ENCODE data around the gene LCP2. TPM values are rescaled to one million over a fixed set of nuclear protein-coding genes. Genes with fewer than 3 reads are reported as not detected.
"Not testable (repeated sequence)": the region's sequence is repeated elsewhere in the genome, so short reads cannot be mapped to it uniquely, and the experiment has no call there.

LCP2 gene
- polyA plus RNA-seq, 3 donors from 2014 or later, result 87.1 to 276 (median 99.3) TPM

DNA sequence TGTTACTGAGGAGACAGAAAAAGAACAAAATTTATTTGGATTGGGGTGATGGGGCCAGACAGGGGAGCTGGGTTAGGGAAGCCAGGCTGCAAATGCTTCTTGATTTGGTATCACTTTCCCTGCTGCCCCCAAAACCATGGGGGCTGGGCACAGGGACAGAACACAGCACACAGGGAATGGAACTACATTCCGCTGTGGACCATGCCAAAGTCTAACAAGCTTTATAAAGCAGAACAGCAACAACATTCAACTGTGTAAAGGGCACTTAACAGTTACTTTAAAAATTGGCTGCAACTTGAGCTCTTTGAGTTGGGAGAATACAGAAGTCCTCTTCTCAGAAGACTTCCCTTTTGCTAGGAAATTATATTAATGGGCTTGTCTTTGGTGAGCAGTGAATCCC, 41.0 kb downstream of the LCP2 start:
- peak overlapping the region; percentile 52 to 85 (median 71) for H3K27ac Mint-ChIP-seq
- H3K4me3 Mint-ChIP-seq, result no peak overlapping the region

DNA sequence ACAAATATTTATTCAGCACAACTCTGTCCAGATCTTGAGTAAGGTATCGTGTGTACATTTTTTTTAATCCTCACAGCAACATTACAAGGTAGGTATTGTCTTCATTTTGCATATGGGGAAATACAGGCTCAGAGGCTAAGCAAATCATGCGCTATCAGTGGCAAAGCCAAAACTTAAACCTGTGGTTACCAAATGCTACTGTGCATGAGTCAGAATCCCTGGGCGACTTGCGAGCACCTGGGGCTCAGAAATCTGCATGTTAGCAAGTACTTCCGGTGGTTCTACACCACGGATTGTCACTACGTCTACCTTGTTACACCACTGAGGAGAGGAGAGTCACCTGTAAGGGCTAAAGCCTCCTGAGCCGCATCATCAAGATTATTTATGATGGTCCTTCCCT, 43.5 kb downstream of the LCP2 start:
- Mint-ChIP-seq H3K27me3 (ENCODE audit: low read depth in 3 of 3) (peaks cover 0 to 6% (median 0%) of the 10 kb centered on the region in 3 donors), H3K27ac (peak overlapping the region; percentile 71 to 92 (median 84)), H3K36me3 (peaks cover 37 to 97% (median 72%) of the 10 kb centered on the region in 3 donors), H3K4me3 (peak overlapping the region in 4 of 5 donors; percentile 3 to 52 (median 32)), H3K9me3 (no peaks in the 10 kb centered on the region), H3K4me1 (peaks cover 43 to 79% of the 10 kb centered on the region in 2 donors)
- DNase-seq, result peak; percentile 47 to 65 (median 58)

More for the DNA sequence above, 41.0 kb downstream of the LCP2 start:
- peaks cover 25 to 97% (median 68%) of the 10 kb centered on the region in 3 donors for H3K36me3 Mint-ChIP-seq
- H3K4me1 Mint-ChIP-seq, result peaks cover 54 to 79% of the 10 kb centered on the region in 2 donors
- no peaks in the 10 kb centered on the region for H3K9me3 Mint-ChIP-seq
- peaks cover 0 to 6% (median 0%) of the 10 kb centered on the region in 3 donors for H3K27me3 Mint-ChIP-seq (ENCODE audit: low read depth in 3 of 3)
- DNase-seq, result no peak

DNA sequence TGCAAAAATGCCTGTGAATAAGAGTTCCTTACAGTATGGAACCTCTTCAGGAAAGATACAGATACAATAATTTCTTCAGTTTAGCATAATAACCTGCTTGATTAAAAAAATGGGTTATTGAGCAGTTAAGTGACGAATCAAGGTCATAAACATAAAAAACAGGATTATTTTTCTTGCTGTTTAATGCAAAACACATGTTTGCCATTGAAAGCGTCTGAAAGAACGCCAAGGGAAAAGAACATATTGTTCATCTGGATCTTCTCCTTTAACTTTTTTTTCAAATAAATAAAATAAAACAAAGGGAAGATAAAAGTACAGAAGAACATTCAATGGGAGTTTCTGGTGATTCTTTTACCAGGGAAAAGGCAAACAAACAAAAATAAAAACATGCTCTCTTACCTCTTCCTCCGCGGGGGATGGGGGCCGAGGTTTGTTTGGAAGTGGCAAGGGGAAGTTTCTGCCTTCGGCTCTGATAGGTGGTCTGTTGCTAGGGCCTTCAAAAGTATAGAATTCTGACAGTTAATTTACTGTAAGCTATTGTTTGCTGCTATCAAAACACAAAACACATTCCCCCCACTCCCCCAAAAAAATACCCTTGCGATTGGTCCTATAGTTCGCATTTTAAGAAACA, 44.7 kb downstream of the LCP2 start:
- DNase-seq, result no peak
- peaks cover 42 to 96% (median 75%) of the 10 kb centered on the region in 3 donors for H3K36me3 Mint-ChIP-seq
- peaks cover 43 to 77% of the 10 kb centered on the region in 2 donors for H3K4me1 Mint-ChIP-seq
- peak overlapping the region in 4 of 6 donors; percentile 42 to 92 (median 83) for H3K27ac Mint-ChIP-seq
- no peaks in the 10 kb centered on the region for H3K9me3 Mint-ChIP-seq
- no peak overlapping the region for H3K4me3 Mint-ChIP-seq
- peaks cover 0 to 2% (median 0%) of the 10 kb centered on the region in 3 donors for H3K27me3 Mint-ChIP-seq (ENCODE audit: low read depth in 3 of 3)

DNA sequence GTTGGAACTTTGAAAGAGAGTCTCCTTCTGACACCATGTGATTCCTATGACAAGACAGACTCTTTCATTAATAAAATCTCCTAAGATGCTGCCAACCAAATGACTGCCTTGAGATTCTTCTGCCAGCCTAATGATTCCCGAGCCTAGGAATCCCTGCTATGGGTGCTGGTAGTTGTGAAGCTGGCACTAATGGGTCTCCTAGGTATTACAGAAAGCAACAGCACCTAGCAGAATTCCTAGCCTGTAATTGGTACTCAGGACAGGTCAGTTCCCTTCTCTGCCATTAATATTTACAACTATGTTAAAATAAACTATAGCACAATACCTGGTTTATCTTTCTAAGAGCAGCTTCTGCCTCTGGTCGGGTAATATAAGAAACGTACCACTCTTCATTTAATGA, 45.5 kb downstream of the LCP2 start:
- peak overlapping the region in 1 of 6 donors; percentile 34 for H3K27ac Mint-ChIP-seq
- no peak overlapping the region for H3K4me3 Mint-ChIP-seq
- peaks cover 0 to 2% (median 2%) of the 10 kb centered on the region in 3 donors for H3K27me3 Mint-ChIP-seq (ENCODE audit: low read depth in 3 of 3)
- peaks cover 43 to 84% of the 10 kb centered on the region in 2 donors for H3K4me1 Mint-ChIP-seq
- DNase-seq, result no peak
- H3K36me3 Mint-ChIP-seq, result peaks cover 49 to 96% (median 75%) of the 10 kb centered on the region in 3 donors
- no peaks in the 10 kb centered on the region for H3K9me3 Mint-ChIP-seq

DNA sequence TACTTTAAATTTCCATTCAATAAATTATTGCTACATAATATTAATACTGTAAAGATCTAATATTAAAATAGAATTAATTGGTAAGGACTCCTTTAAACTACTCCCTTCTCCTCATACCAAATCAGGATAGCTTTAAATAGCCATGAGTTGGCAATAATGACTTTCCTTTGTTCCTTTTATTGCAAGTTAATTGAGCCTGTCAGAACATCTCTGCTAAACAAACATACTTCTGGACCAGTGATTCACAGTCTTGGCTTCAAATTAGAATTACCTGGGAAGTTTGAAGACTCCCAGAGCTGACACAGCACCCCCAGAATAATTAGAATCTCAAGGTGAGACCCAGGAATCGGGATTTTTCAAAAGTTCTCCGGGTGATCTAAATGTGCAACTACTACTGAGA, 46.1 kb downstream of the LCP2 start:
- peaks cover 54 to 94% (median 70%) of the 10 kb centered on the region in 3 donors for H3K36me3 Mint-ChIP-seq
- H3K9me3 Mint-ChIP-seq, result no peaks in the 10 kb centered on the region
- H3K4me1 Mint-ChIP-seq, result peaks cover 43 to 85% of the 10 kb centered on the region in 2 donors
- peaks cover 0 to 2% (median 2%) of the 10 kb centered on the region in 3 donors for H3K27me3 Mint-ChIP-seq (ENCODE audit: low read depth in 3 of 3)
- peak overlapping the region in 2 of 6 donors; percentile 56 to 77 for H3K27ac Mint-ChIP-seq
- no peak for DNase-seq
- H3K4me3 Mint-ChIP-seq, result no peak overlapping the region

DNA sequence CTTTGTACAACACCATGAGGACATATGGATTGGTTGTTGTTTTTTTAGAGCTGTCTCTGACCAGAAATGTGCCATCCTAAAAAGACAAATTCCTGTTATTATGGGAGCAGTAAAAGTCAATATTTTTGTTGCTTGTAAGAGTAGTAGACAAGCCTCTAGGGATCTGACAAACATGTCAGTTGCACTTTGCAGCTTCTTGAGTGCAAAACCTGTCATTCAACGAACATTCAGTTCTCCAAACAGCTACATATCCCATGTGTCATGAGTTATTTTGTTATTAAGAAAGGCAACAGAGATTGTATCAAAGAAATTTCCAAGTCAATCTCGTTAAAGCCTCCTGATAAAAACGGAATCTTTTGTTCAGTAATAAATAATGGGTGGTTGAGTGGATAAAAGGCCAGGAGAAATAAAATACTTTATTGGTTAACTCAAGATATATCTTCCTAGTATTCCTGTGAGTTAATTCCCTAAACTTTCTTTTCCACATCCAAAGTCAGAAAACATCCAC, 46.7 kb downstream of the LCP2 start:
- H3K9me3 Mint-ChIP-seq, result no peaks in the 10 kb centered on the region
- H3K36me3 Mint-ChIP-seq, result peaks cover 56 to 93% (median 70%) of the 10 kb centered on the region in 3 donors
- H3K4me1 Mint-ChIP-seq, result peaks cover 38 to 85% of the 10 kb centered on the region in 2 donors
- H3K27ac Mint-ChIP-seq, result peak overlapping the region in 5 of 6 donors; percentile 35 to 81 (median 56)
- peaks cover 0 to 2% (median 2%) of the 10 kb centered on the region in 3 donors for H3K27me3 Mint-ChIP-seq (ENCODE audit: low read depth in 3 of 3)
- no peak for DNase-seq
- no peak overlapping the region for H3K4me3 Mint-ChIP-seq

DNA sequence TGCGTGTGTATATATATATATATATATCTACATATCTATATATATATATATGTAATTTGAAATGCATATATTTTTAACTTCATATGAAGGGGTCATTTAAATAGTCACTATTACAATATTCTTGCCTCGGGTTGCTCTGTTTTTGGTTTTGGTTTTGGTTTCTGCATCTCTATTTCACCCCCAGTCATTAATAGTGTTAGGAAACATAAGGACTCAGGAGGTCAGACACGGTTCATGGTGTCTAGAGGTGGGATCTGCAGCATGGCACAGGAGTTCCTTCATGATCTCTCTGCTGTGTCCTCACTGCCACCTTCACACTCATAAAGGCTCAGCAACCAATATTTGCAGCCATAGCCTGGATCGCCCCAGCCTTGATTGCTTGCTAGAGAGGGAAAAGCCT, 48.2 kb downstream of the LCP2 start:
- Mint-ChIP-seq H3K36me3 (peaks cover 61 to 84% (median 66%) of the 10 kb centered on the region in 3 donors), H3K27ac (peak overlapping the region; percentile 34 to 81 (median 54))

DNA sequence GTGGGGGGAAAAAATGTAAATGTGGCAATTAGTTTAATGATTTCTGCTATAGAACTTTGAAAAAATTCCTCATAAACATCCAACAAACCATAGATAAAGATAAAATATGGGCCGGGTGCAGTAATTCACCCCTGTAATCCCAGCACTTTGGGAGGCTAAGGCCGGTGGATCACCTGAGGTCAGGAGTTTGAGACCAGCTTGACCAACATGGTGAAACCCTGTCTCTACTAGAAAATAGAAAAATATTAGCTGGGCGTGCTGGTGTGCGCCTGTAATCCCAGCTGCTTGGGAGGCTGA, 48.7 kb downstream of the LCP2 start:
- H3K27me3 Mint-ChIP-seq (ENCODE audit: low read depth in 3 of 3); DNase-seq; H3K9me3 Mint-ChIP-seq; H3K4me3 Mint-ChIP-seq: not testable (repeated sequence)
- Mint-ChIP-seq H3K4me1 (peaks cover 20 to 69% of the 10 kb centered on the region in 2 donors), H3K36me3 (peaks cover 60 to 79% (median 61%) of the 10 kb centered on the region in 3 donors), H3K27ac (peak overlapping the region in 5 of 6 donors; percentile 41 to 77 (median 61))

More for the DNA sequence above, 48.2 kb downstream of the LCP2 start:
- no peak for DNase-seq
- Mint-ChIP-seq H3K9me3 (no peaks in the 10 kb centered on the region), H3K27me3 (ENCODE audit: low read depth in 3 of 3) (peaks cover 0 to 2% (median 2%) of the 10 kb centered on the region in 3 donors), H3K4me1 (peaks cover 25 to 73% of the 10 kb centered on the region in 2 donors), H3K4me3 (no peak overlapping the region)

DNA sequence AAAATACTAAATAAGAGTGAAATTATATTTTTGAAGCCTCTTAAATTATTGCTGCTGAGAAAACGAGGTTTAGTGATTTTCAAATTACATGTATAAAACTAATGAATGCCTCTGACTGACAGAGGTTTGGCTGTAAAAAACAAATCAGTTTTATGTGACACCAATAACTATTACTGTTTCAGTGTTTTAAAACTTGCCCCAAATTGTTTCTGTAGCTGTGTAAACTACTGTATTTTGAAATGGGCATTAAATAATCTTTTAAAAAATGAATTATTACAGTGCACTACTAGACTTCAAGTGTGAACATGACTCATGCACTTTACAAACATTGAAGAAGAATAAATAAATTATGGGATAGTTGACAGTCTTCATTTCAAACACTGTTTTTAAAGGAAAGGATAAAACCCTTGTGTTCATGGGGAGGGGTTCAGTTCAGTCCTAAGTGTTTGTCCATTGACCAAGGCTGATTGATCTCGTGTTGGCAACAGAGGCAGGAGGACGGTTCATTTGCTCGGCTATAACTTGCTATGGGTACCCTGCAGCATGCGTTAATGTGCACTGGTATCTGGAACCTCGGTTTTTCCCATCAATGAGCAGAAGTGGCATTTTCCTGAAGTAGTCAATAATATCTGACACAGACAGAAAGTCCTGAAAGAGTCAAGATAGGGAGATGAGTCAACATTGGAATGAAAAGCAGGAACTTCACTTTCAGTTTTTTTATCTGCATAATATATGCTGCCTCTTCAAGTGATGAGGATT, 49.2 kb downstream of the LCP2 start:
- peak overlapping the region in 4 of 6 donors; percentile 41 to 77 (median 66) for H3K27ac Mint-ChIP-seq
- no peak for DNase-seq
- H3K4me3 Mint-ChIP-seq, result no peak overlapping the region
- H3K9me3 Mint-ChIP-seq, result no peaks in the 10 kb centered on the region
- peaks cover 15 to 63% of the 10 kb centered on the region in 2 donors for H3K4me1 Mint-ChIP-seq
- H3K36me3 Mint-ChIP-seq, result peaks cover 56 to 74% (median 57%) of the 10 kb centered on the region in 3 donors
- peaks cover 0 to 2% (median 2%) of the 10 kb centered on the region in 3 donors for H3K27me3 Mint-ChIP-seq (ENCODE audit: low read depth in 3 of 3)

DNA sequence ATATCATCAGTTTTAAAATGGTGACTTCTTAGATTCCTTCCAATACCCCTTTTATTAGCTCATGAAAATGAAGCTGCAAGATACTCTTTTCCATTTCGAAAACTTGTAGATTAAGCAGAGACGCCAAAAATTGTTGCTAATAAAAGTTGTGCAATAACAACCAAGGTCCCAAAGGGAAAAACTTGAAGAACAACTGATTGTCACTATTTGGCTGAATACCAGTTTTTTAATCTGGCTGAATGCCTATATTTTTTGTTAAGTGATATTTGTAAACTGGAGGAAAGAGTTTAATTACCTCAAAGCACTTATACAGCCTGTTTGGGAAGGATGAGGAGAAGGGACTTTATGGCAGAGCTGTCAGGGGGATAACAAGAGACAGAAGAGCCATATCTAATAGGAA, 50.2 kb downstream of the LCP2 start:
- Mint-ChIP-seq H3K9me3 (no peaks in the 10 kb centered on the region), H3K36me3 (peaks cover 53 to 66% (median 56%) of the 10 kb centered on the region in 3 donors), H3K4me3 (no peak overlapping the region), H3K27ac (peak overlapping the region in 4 of 6 donors; percentile 58 to 78 (median 68)), H3K4me1 (peaks cover 11 to 59% of the 10 kb centered on the region in 2 donors), H3K27me3 (ENCODE audit: low read depth in 3 of 3) (peaks cover 0 to 2% (median 2%) of the 10 kb centered on the region in 3 donors)
- DNase-seq, result no peak

DNA sequence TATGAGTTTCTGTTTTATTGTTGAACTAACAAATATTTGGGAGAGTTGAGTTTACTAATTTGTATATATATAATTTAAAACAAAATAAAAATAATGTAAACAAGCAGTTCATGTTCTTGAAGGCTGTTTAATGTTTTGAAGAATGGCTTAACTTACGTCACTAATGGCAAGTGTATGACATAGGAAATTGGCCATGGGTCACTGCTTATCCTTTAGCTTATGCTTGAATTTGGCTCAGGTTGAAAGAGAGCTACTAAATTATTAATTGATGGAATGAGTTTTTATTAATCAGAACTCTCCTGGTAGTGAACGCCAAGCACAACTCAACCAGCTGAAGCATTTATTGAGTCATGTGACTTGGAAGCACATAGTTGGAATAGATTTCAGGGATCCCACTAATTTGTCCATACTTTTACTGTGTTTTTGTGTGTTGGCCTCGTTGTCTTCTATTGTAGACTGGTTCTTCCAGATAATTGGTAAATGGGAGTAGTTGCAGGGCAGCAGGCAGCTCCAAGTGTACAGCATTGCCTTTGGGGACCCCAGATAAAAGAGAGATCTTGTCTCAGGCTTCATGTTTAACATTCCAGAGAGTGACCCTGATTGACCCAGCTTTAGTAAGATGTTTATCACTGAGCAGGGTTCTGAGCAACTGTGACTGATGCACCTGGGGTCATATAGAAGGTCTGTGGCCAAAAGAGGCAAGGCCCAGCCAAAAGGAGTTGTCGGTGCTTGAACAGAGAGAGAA, 51.3 kb downstream of the LCP2 start:
- Mint-ChIP-seq H3K4me1 (peaks cover 11 to 52% of the 10 kb centered on the region in 2 donors), H3K36me3 (peaks cover 48 to 56% (median 49%) of the 10 kb centered on the region in 3 donors), H3K27me3 (ENCODE audit: low read depth in 3 of 3) (peaks cover 0 to 2% (median 2%) of the 10 kb centered on the region in 3 donors), H3K4me3 (no peak overlapping the region), H3K9me3 (no peaks in the 10 kb centered on the region), H3K27ac (peak overlapping the region in 5 of 6 donors; percentile 60 to 80 (median 74))
- no peak for DNase-seq

DNA sequence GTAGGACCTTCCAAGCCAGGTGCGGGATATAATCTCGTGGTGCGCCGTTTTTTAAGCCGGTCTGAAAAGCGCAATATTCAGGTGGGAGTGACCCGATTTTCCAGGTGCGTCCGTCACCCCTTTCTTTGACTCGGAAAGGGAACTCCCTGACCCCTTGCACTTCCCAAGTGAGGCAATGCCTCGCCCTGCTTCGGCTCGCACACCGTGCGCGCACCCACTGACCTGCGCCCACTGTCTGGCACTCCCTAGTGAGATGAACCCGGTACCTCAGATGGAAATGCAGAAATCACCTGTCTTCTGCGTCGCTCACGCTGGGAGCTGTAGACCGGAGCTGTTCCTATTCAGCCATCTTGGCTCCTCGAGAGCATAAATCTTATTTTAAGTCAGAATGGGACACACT, 52.1 kb downstream of the LCP2 start:
- peaks cover 41 to 47% (median 41%) of the 10 kb centered on the region in 3 donors for H3K36me3 Mint-ChIP-seq
- not testable (repeated sequence) for H3K4me3 Mint-ChIP-seq; H3K9me3 Mint-ChIP-seq; DNase-seq; H3K27me3 Mint-ChIP-seq (ENCODE audit: low read depth in 3 of 3)
- peak overlapping the region in 2 of 6 donors; percentile 30 to 80 for H3K27ac Mint-ChIP-seq
- H3K4me1 Mint-ChIP-seq, result peaks cover 11 to 44% of the 10 kb centered on the region in 2 donors
